ENCODE results near the gene PAX2.

The PAX2 gene

GRCh38 chr10:100864978-100865377 is 119.6 kb downstream of the PAX2 start:
- DNase-seq: no peak

GRCh38 chr10:100866010-100866409 is 120.6 kb downstream of the PAX2 start:
- DNase-seq: no peak

GRCh38 chr10:100866575-100867098 is 121.3 kb downstream of the PAX2 start:
- DNase-seq: no peak

GRCh38 chr10:100867261-100867963 is 122.0 kb downstream of the PAX2 start:
- no peak for DNase-seq

GRCh38 chr10:100868382-100868781 is 123.0 kb downstream of the PAX2 start:
- no peak for DNase-seq

- DNase-seq: no peak
Observed at GRCh38 chr10:100869399-100869798, 124.0 kb downstream of the PAX2 start.

- peak; percentile 33 for DNase-seq
Observed at GRCh38 chr10:100872034-100872791, 126.8 kb downstream of the PAX2 start.

- DNase-seq: no peak
Observed at GRCh38 chr10:100873146-100873826, 127.9 kb downstream of the PAX2 start.

- no peak for DNase-seq
Observed at GRCh38 chr10:100873827-100874326, 128.5 kb downstream of the PAX2 start.

- DNase-seq: no peak
Observed at GRCh38 chr10:100874702-100875483, 129.5 kb downstream of the PAX2 start.

- no peak for DNase-seq
Observed at GRCh38 chr10:100875484-100876166, 130.2 kb downstream of the PAX2 start.

GRCh38 chr10:100876585-100877460 is 131.4 kb downstream of the PAX2 start:
- no peak for DNase-seq

GRCh38 chr10:100877461-100877850 is 132.1 kb downstream of the PAX2 start:
- DNase-seq: no peak

- DNase-seq: peak; percentile 16
Observed at GRCh38 chr10:100878291-100878910, 133.0 kb downstream of the PAX2 start.

Data from CD4-positive, alpha-beta T cell treated with Interleukin-21 for 1 hour (primary cell).